GM21526 (cell line): Measurements from ENCODE around the gene ANKRD44.
"Not testable (repeated sequence)": the region's sequence is repeated elsewhere in the genome, so short reads cannot be mapped to it uniquely, and the experiment has no call there.

ENCODE experiments used
- ATAC-seq: cut with Tn5 transposase; IDR thresholded peaks from one replicate; pipeline ENCODE4 v1.9.1; 2021; ENCODE audit warnings: moderate library complexity; ENCODE audit not compliant: unreplicated experiment, low FRiP score

The ANKRD44 gene

DNA sequence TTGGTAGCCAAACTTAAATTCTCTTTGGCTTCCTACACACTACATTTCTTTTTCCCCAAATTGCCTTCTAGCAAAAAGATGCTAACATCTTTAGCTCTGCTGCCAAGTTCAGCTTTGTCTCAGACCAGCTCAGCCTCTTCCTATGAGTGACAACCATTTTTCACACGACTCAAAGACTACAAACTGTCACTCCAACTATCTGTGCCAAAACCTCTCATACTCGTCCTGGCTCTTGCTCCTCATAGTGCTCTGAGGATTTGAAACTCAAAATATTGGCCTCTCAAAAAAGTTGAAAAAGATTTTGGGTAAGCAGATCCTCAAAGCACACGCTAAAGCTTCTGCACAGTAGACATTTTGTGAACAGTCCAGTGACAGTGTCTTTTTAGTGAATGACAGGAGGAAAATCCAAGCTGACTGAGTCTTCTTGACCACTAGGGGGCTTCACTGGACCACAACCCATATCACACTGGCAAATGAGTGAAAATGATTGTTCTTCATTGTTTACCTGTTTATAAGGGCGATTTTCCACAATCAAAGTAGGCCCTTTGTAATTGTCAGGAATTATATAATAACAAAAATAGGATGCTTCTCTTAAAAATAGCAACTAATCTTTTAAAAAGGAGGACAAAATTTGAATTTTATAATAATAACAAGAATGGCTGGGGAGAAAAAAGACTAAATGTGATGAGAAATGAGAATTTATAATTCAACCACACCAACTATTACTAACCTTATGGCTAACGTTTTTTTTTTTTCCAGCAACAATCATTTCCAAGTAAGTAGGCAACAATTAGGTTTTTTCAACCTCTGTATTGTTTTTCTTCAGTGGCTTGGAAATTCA, 298.6 kb downstream of the ANKRD44 start:
- ATAC-seq: no peak

DNA sequence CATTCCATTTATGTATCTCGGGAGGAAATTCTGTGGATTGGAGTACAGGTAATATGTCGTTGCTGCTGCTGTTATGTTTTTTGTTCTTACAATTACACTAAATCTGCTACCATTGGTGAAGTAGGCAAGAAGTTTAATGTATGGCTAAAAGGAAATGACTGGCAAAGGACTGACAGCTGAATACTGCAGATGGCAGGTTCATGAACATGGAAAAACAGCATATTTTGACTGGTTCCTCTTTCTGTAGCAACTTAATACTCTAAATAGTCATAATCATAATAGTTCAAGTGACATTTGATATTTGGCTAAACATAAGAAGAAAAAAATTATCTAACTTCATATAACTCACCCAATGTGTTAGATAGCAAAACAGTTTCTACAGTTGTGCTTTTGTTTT, 299.6 kb downstream of the ANKRD44 start:
- ATAC-seq: no peak

DNA sequence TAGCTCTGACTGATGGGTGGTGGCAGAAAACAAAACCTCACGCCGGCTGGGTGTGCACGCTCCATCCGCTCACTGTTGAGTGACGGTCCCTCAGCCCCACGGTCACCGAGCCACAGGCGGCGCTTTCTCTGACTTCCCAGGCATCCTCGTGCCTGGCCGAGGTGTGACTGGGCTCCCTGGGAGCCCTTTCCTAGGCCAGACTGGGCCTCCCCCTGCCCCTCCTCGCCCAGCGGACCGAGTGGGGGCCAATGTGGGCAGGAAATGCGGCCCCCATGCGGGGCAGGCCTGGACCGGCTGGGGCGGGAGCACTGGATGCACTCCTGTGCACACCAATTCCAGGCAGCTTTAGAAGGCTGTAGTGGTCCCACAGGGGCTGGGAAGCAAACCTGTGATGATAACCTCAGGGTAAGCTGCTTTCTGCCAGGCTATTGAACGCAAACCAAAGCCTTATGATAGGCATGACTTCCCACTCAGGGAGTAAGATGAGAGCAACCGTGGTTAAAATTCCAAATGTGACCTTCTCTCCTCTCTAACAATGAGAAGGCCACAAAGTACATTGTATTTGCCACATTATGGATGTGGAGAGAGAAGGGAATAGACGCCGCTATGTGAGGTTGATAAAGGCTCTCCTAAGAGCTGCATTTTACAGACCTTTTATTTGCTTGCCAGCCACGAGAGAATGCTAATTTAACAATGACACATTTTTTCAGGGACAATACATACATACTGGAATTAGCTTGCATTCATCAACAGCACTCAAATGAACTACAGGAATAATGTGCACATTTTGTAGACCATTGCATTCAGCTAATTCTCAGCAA, 300.2 kb downstream of the ANKRD44 start:
- no peak for ATAC-seq

DNA sequence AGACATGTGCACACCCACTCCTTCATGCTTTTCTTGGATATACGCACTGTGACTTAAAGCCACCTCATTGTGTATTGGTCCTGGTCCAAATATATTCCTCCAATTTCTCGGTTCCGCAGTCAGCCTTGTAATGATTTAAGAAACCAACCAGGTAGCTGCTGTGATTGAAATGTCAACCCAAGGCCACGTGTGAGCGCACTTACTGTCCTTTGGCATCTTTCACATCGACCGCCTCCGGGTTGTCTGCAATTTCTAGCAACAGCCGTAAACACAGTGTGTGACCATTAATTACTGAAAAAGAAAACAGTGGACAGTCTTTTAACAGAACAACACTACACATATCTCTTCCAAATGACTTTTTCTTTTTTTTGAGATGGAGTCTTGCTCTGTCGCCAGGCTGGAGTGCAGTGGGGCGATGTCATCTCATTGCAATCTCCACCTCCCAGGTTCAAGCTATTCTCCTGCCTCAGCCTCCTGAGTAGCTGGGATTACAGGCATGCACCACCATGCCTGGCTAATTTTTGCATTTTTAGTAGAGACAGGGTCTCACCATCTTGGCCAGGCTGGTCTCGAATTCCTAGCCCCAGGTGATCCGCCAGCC, 301.7 kb downstream of the ANKRD44 start:
- not testable (repeated sequence) for ATAC-seq

DNA sequence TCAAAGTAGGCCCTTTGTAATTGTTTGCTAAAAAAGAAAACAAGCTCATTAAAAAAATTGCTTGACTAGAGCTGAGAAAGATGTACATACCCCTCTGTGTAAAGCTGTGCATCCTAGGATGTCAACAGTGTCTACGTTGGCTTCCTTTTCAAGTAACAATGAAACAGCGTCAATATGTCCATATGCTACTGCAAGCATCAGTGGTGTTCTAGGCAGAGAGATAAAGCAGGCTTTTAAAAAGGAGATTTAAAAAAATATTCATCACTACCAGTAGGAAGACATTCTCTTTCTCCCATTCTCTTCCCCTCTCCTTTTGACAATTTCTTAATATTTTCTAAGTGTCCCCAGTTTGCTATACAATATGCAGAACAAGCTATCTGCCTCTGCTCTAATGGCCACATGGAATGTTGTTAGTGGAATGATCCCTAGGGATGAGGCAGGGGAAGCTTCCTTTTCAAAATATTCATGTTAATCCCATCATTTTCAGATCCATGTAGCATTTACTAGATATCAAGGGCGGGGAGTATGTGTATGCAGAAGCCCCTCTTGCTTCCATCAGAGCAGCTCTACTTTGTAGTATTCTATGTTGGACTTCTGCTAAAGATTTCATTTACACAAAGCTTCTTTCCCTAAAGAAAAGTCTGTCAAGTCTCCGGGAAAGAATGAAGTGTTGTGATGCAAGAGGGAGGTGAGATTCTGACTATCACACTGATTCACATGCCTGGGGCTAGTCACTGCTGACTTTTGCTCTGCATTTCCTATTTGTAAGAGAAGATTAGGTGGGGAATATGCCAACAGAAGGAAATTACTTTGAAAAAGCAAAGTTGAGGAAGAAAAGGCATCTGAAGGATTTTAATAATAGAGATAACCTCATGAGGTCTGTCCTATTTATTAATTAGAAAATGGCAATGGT, 302.6 kb downstream of the ANKRD44 start:
- no peak for ATAC-seq

DNA sequence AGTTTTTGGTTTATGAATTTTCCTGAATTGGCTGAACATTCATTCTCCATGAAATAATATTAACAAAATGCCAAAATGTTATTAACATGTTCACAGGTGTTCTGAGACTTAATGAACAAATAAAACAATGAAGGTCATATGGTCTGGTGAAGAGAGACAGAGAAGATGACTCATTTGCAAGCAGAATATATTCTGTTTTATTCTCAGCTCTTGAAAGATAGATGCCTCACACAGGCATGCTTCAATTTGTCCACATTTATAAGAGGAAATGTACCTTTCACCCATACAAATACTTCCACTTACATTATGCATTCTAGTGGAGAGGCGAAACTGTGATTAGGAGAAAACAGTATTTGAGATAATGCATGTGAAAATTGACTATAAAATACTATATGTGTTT, 308.7 kb downstream of the ANKRD44 start:
- no peak for ATAC-seq

DNA sequence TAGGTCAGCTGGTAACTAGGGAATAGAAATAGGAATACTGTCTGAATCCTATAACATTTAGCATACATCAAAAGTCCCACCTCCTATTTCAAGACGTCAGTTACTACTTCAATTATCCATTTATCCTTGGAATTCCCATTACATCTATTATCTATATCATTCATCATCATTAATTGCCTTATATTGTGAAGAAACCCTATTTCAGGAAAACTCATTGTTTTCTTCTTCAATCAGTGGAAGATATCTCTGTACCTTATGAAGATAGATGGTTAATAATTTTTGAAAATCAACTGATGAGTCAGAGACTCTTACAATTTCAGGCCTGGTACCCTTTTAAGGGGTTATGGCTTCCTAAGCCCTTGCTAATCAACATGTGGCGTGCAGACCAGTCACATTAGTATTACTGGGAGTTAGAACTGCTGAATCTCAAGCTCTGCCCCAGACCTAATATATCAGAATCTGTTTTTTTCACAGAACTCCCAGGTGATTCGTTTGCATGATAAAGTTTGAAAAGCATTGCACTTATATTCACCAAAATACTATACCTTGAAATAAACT, 314.7 kb downstream of the ANKRD44 start:
- ATAC-seq: no peak

DNA sequence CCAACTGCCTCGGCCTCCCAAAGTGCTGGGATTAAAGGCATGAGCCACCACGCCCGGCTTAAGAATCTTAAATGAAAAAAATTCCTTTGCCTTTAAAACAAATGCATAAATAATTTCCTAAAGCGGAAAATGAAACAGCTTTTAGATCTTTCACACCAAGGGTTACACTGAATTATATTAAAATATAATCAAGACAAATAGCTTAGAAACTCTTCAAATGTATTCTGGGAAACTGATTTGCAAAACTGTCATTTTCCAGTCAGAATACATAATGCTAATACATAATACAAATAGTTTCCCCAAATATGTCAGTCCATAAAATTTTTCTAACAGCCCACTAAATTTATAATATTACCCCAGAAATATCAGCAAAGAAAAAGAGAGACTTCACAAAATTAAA, 315.8 kb downstream of the ANKRD44 start:
- ATAC-seq: no peak

DNA sequence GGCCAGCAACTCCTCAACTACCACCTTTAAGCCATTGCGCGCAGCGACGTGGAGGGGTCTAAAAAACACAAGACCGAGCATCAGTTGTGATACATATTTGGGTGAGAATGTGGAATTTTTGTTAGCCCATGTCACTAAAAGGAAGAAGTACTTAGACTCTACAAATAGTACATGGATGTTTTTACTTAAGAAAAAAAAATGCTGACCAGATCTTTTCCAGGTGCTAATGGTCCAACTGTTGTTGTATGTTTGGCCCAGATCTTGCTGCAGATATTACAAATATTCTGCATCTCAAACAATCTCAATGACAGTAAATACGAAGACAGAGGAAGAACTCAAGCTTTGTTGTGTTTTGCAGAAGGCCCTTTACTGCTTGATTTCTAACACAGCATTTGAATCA, 317.0 kb downstream of the ANKRD44 start:
- ATAC-seq: no peak

DNA sequence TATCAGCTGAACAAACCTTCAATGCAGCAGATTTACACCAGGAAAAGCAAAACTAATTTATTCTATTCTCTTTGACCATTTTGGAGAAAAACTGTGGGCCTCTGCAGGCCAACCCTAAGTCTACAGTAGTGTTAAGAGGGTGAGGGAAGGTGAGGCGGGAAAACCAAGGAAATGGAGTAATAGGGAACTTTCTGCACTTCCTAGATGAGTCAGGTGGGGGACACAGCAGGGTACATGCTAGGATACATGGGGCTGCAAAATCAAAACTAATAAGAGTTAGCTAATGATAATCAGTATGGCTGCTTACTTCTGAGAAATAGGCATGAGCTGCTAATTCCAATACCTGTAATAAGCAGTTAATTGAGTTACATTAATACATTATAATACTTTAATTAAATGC, 318.1 kb downstream of the ANKRD44 start:
- no peak for ATAC-seq

DNA sequence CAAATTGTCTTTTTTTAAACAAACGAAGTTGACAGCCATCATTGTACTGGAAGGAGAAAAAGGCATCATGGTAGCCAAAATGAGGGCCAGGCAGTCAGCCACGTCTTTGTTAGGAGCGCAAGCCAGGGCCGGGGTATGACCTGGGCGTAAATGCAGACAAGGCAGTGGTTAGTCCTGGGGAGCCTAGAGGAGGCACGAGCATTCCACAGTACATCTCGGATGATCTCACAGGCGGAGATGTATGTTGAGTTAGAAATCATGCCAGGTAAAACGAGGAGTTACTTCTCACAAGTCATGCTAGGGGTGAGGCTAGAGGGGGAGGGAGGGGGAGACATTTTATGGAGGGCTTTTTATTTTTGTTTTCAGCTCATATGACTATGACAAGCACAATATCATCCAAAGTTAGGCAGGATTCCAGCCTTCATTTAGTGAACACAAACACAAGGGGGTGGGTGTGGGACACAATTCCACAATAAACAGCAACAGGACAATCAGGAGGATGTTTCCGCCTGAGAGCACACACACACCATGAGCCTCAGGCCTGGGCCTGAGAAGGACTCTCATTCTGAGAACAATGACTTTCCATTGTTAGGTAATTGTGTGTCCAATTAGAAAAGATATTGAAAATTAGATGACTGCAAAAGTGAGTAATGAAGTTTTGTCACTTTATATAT, 319.7 kb downstream of the ANKRD44 start:
- ATAC-seq: no peak

DNA sequence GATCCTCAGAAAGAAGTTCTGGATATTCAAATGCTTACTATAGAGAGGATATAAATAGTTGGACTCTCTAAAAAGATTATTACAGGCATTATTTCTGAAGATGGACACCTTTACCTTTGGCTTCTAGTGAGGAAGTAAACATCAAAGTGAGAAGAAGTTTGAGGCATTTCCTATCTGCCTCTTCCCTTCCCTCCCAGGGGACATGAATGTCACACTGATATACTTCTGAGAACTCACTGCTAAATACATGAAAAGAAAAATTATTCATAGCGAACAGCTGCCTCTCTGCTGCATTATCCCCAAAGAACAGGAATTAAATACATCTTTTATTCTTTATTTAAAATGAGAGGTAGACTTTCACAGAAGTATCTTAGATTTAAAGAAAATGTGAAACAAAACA, 320.5 kb downstream of the ANKRD44 start:
- ATAC-seq: no peak

DNA sequence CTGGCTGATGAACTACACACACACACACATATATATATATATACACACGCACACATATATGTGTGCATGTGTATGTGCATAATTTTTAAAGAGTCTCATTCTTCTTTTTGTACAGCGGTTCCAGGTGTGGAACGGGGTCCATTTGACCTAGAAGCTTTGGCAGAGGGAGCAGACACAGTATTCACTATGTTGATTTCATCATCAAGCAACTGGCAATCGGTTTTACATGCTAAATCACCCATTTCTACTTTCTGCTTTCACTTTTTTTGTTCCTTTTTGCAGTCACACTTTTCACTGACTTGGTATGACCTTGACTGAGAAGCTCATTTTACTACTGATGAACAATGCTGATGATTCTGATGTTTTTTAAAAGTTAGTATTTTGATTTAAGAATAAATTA, 321.1 kb downstream of the ANKRD44 start:
- no peak for ATAC-seq

DNA sequence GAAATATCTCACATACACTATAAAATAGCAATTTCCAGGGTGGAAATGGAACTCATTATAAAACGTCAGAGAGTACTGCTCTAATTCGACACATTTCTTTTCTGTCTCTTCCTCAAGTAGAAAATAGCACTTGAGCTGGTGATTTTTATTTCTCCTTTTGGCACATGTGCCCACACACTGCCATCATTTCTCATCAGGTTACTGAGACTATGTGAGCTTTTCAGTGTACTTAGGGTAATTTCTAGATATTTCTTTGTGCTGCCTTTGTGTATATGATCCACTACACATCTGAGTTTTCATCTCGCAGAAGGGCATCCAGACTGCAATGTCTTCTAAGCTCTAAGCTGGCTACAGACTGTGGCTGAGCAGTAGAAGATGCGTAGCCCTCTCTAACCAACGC, 321.9 kb downstream of the ANKRD44 start:
- no peak for ATAC-seq

DNA sequence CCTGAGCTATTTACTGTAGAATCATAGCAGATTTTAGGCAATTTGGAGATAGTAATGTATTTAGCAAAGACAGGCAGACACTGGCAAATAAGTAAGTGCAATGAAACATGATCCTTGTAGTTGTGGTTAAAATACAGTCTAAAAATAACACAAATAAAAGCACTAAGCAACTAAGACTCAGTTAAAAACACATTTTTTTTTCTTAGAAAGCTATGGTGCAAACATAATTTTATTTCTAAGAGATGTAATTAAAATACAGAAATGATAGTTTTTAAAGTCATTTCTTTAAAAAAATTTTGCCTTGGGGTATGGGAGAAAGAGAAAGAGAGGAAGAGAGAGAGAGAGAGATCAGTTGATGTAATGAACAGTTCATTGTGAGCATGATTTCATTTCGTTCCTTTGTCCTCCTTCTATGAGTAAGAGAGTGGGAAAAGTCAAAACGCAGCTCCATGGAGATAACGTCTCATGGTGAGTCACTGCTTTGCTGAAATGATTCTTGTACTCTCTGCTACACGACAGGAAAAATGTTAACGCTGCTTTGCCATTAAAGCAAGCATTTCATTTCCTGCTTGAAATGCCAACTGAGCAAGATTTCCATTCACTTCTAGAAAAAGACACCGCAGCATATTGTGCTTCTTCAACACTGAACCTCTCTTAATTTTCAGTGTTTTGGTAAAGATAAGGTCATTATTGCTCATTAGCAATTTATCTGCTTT, 322.8 kb downstream of the ANKRD44 start:
- no peak for ATAC-seq

DNA sequence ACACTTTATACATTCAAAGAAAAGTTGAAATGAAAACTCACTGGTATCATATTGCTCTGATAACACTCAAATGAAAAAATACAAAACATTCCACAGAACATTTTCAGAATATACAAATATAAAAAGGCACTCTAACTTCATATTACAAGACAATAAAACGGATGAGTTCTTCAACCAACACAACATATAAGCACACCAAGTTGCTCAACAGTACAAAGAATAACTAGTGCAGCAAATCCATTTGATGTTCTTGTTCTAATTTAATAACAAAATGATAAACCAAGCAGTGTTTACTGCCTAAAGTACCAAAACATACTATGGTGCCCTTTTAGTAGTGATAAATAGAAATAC, 323.3 kb downstream of the ANKRD44 start:
- no peak for ATAC-seq

DNA sequence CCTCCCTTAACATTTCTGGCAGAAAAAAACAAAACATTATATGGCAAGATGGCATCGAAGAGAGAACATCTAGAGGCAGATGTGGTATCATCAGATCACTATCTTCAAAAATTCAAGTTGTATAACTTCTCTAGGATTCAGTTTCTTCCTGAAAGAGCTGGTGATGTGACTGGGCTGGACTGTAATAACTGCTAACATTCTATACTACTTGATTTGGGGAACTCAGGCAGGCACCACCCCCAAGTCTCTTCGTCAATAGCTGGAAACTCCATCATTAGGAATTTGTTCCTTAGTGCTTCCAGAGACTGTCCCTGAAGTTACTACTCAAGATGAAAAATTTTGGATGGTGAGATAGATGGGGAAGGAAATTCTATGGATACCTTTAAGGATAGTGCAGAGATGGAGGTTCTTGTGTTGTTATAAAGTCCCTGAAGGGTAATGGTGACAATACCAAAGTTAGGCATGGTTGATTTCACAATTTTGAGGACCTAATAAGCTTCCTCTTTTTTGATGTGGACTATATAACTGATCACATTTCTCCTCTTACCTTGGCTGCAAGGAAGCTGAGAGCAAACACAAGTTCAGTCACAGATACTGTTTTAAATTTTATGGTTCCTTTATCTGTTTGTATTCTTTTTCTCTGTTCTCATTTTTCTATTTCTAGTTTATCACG, 324.9 kb downstream of the ANKRD44 start:
- ATAC-seq: no peak

DNA sequence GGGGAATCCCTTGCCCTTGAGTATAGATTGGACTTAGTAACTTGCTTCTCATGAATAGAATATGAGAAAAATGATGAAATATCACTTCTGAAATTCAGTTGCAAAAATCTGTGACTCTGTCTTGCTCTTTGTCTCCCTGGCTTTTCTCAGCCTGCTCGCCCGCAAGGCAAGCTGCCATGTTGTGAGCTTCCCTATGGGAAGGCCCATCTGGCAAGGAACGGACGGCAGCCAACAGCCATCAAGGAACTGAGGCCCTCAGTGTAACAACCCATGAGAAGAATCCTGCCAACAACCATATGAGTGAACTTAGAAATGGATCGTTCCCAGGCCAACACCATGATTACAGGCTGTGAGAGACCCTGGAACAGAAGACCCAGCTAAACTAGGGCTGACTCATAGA, 325.7 kb downstream of the ANKRD44 start:
- no peak for ATAC-seq

DNA sequence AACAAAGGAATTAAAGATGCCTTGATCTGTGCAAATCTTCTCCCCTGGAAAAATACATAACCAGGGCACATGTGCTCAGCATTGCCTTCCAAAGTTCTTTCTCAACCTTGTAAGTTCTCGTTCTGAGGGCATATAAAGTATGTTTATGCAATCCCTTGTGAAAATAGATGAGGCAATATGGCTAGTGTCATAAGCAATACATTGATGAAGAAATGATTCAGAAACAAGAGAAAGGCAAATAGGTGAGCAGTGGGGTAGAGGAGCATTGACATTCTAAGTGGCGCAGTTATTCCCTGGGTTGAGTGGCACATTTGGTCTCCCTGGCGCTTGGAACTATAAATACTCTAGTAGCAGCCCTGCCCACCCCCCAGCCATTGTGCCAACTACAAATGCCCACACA, 326.6 kb downstream of the ANKRD44 start:
- no peak for ATAC-seq
